GM18519 (cell line): ENCODE data around the gene SLX9.
"Not testable (repeated sequence)": the region's sequence is repeated elsewhere in the genome, so short reads cannot be mapped to it uniquely, and the experiment has no call there.

Experiments used
- ATAC-seq: cut with Tn5 transposase; IDR thresholded peaks from one replicate; pipeline ENCODE4 v1.9.1; 2021; ENCODE audit warnings: mild to moderate bottlenecking, moderate library complexity; ENCODE audit not compliant: unreplicated experiment, low FRiP score

The SLX9 gene

DNA sequence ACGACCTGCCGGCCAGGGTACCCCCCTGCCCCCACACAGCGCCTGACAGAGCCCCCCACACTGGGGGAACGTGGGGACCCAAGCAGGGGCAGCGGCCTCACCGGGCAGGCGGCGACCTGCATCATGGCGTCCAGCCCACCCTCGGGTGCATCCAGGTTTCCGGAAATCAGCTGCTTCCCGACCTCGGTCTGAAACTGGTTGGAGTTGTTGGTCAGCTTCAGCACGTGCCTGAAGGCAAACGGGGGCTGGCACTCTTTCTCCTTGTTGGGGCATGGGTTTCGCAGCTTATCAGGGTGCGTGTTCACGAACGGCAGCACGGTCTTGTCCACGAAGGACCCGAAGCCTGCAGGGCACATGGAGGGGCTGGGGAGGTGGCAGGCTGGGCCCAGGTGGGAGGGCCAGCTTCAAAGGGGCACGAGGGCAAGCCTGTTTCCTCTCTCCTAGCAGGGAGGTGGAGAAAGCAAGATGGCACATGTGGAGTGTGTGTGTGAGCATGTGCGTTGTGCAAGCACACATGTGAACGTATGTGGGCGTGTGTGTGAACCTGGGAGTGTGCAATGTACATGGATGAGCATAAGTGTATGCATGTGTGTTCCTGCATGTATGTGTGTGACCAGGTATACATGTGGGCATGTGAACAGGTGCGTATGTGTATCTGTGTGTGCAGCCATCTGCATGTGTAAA is 38.3 kb upstream of the SLX9 start:
- no peak for ATAC-seq

DNA sequence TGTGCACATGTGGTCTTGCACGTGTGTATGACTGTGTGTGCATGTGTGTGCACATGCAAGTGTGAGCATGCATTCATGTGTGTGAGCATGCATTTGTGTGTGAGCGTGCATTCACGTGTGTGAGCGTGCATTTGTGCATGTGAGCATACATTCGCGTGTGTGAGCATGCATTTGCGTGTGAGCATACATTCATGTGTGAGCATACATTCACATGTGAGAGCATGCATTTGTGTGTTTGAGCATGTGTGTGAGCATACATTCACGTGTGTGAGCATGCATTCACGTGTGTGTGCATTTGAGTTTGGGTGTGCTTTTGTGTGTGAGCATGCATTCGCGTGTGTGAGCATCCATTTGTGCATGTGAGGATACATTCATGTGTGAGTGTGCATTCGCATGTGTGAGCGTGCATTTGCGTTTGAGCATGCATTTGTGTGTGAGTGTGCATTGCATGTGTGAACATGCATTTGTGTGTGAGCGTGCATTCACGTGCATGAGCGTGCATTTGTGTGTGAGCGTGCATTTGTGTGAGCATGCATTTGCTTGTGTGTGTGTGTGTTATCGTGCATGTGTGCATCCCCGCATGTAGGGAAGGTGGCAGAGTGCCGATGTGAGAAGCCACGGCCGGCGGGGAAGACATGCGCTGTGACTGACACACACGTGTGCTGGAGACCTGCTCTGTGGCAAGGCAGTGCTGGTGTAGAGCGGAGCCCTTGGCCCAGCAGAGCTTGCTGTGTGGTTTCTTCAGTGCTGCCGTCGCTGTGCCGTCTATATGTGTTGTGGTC is 37.4 kb upstream of the SLX9 start:
- ATAC-seq: no peak

DNA sequence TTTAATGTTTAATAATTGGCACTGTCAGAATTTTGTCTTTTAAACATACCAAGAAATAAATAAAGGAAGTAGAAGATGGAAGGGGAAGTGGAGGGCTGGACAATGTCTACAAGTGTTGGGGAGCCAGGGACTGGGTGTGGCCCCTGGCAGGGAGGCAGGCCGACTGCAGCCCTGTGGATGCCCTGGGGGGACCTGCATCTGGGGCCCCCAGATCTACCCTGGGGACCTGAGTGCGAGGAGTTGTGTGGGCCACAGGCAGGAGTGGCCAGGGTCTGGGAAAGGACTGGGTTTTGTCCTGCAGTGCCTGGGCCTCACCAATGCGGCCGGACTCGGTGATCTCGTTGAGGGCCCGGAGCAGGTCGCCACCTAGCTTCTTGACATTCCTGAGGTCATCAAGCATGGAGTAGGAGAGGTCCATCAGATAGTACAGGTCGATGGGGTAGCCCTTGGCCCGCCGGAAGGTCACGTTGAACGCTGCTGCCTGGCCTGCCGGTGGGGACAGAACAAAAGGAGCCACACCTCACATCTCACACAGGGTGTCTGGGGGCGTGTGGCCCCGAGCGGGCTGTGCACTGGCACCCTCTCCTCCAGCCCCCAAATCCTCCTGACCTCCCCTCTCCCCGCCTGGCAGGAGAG is 36.7 kb upstream of the SLX9 start:
- ATAC-seq: no peak

GRCh38 chr21:44903689-44904088 is 36.1 kb upstream of the SLX9 start:
- ATAC-seq: no peak

DNA sequence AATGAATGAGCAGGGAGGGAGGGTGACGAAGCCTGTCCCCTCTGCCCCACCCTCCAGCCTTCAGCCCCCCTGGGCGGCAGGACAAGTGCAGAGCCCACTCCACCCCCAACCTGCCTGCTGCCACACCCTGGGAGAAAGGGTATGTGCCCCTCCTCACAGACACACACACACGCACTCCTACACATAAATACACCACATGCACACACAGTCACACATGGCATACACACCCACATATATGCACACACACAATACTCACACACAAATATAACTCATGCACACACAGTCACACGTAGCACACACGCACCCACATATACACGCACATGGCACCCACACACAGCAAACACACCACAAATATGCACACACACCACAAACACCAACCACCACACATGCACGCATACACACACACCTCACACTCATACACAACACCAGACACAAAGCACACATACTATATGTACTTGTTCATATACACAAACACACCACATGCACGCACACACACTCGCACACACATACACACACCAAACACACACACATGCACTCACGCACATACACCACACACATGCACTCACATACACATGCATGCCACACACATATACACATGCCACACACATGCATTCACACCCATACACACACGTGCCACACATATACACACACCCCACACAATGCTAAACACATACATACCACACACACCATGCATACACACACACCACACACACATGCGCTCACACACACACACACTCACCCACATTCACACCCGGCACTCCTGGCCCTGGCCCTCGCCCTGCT is 35.5 kb upstream of the SLX9 start:
- no peak for ATAC-seq

DNA sequence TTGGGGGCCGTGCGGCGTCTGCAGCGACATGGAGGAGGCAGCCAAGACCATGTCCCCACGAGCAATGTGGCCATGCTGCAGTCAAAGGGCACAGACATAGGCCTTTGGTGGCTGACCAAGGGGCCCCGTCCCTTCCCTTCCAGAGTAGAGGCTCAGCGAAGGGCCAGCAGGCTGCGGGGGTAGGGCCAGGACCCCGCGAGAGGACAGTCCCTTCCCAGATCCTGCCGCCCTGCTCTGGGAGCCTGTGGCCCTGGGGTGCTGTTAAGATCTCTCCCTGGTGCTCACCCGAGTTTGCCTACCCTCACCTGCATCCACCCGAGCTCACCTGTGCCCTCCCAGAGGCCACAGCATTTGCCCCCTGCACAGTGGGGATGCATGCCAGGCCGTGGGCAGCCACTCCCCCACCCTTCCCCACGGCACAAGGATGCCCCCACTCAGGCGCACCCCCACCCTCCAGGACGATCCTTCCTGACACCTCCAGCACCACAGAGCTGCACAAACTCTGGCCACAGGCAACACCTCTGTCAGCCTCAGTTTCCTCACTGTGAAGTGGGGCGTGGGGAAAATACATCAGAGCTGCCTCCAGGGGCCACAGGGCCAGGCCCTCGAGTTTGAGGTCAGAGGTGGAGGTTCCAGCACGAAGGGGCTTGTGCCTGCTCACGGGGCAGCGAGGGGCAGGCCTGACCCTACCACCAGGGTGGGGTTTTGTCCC is 34.7 kb upstream of the SLX9 start:
- no peak for ATAC-seq

- no peak for ATAC-seq
These were observed 34.1 kb upstream of the SLX9 start for GRCh38 chr21:44905728-44906090.

GRCh38 chr21:44907225-44907965 is 32.4 kb upstream of the SLX9 start:
- no peak for ATAC-seq

DNA sequence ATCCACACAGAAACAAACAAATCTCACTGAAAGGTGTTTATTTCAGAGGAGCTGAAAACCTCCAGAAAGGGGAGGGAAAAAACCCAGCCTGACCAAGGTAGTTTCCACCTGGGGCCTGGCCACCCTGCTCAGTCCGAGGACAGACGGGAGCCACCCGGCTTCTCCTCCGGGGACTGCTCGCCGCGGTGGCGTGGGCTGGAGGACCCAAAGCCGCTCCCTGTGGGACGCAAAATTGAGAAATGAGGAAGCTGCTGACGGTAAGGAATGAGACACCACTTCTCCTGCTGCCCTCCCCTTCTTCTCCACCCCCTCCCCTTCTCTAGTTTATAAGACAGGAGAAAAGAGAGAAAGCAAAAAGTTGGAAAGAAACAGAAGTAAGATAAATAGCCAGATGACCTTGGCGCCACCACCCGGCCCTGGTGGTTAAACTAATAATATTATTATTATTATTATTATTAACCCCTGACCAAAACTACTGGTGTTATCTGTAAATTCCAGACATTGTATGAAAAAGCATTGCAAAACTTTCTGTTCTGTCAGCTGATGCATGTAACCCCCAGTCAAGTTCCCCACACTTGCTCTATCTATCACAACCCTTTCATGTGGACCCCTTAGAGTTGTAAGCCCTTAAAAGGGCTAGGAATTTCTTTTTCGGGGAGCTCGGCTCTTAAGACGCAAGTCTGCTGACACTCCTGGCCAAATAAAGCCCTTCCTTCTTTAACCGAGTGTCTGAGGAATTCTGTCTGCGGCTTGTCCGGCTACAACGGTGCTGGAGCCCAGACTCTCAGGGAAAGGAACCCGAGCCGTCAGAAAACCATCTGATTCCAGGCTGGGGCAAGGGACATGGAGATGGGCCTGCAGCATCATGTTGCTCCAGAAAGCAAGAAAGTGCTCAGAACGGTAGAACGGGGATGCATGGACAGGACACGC is 31.6 kb upstream of the SLX9 start:
- no peak for ATAC-seq

DNA sequence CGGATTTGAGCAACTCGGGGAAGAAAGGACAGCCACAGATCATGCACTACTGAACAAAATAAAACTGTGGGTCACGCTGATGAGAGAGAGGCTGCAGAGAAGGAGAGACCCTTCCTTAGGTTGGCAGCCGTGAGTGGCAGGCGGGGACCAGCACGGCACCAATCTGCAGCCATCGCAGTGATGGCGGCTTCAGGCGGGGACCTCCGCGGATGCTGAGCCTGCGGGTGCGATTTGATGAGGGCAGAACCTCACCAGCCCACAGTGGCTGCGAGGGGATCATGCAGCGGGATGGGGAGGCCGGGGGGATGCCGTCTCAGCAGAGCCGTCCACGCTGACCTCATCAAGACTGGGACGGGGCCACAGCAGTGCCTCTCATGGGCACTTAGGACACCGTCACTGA is 30.9 kb upstream of the SLX9 start:
- no peak for ATAC-seq

- ATAC-seq: no peak
These were observed 30.1 kb upstream of the SLX9 start for GRCh38 chr21:44909719-44910118.

DNA sequence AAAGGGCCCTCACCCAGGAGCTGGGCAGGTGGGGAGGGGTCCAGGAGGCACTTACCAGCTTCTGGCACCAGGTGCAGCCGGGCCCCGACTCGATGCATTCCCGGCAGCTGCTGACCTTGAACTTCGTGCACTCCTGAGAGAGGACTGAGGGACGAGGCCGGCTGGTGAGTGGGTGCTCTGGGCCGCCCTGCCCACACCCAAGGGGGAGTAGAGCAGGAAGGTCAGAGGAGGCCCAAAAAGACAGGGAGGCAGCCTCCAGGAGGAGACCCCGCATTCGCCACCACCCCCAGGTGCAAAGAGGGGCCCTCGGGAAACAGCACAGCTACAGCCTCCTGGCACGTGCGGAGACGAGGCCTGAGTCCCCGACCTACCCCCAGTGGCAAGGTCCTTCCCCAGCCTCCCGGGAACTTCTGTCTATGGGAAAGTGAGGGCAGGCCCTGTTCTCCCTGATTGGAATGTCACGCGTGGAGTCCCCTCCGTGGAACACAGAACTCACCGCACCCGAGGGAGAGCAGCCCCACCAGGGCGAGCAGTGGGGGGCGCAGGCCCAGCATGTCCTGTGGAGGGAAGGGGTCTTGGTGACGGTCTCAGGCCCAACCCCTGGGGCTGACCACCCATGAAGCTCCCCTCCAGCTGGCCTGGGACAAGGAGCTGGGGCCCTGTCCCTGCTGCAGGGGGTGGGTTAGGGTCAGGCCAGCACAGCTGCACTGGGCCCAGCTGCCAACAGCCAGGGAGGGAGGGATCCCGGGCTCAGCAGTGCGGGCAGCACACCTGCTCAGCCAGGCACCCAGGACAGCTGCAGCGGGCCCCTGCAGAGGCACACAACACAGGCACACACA is 29.4 kb upstream of the SLX9 start:
- ATAC-seq: no peak

DNA sequence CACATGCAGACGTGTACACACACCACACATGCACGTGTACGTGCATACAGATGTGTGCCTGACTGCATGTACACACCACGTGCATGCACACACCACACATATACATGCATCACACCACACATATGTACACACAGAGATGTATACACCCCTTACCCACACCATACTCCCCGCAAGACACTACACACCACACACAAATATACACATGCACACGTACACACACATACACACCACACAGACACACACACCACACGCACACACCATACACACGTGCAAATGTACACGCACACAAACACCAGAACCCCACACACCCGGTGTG is 28.8 kb upstream of the SLX9 start:
- no peak for ATAC-seq

DNA sequence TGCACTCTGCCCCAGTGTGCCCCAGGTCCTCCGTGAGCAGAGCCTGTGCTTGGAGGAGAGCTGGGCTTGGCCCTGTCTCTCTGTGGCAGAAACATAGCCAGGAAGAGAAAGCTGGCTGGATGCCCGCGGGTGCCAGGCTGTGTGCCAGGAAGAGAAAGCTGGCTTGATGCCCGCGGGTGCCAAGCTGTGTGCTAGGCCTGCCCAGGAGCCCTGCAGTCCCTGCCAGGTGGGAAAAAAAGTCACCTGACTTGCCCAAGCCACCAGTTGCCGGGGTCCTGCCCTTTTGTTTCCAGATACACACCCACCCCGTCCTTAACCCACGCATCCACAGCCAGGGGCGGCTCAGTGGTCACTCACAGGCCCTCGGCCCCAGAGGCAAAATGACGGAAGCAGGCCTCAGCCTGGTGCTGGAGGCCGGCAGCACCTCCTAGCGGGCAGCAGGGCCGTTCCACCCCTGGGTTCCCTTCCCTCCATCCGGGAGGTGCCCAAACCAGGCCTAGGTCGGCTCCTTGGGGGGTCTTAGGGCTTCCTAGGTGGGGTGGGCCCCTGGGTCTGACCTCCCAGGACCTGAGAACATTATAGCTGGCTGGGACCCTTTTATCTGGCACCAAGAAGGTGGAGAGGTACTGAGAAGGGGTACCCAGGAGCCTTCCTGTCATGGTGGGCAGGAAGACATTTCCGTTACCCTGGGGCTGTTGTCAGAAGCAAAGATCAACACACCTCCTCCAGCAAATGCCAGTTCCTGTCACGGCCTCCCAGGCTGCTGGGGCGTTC is 28.3 kb upstream of the SLX9 start:
- ATAC-seq: no peak

DNA sequence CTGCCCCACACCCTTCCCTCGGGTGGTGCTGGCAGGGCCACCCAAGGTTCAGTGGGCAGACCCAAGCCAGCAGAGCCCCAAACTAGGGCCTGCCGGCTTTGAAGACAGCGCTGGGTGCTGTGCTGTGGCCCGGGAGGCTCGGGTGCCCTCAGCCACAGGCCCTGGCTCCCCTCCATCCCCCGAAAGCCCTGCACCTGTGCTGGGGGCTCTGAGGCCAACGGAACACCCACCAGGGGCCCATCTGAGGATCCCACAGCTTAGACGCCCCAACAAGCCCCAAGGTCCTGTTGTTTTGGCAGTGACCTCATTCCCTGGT is 27.7 kb upstream of the SLX9 start:
- ATAC-seq: no peak

- not testable (repeated sequence) for ATAC-seq
These were observed 27.1 kb upstream of the SLX9 start for GRCh38 chr21:44912506-44913412.
